Progenitor cell of endocrine pancreas (in vitro differentiated cells): Measurements from ENCODE around the gene PLPPR4. TPM values are rescaled to one million over a fixed set of nuclear protein-coding genes. Genes with fewer than 3 reads are reported as not detected.

Experiments used
- DNase-seq: peaks from one replicate; pipeline ENCODE4 v3.0.0; 2021; ENCODE audit warnings: low spot score; ENCODE audit not compliant: unreplicated experiment
- H3K27ac Mint-ChIP-seq: 2 replicates; pipeline ENCODE4 v1.8.0; 2021; ENCODE audit warnings: mild to moderate bottlenecking, moderate library complexity, mixed read lengths
- H3K27me3 Mint-ChIP-seq: 2 replicates; pipeline ENCODE4 v1.8.0; 2021; ENCODE audit warnings: mixed read lengths
- H3K36me3 Mint-ChIP-seq: 2 replicates; pipeline ENCODE4 v1.8.0; 2022; ENCODE audit warnings: mixed read lengths; ENCODE audit not compliant: insufficient read depth
- H3K4me1 Mint-ChIP-seq: 2 replicates; pipeline ENCODE4 v1.8.0; 2021; ENCODE audit warnings: low read depth, mixed read lengths
- H3K4me3 Mint-ChIP-seq: 2 replicates; pipeline ENCODE4 v1.8.0; 2021; ENCODE audit warnings: low read depth, mild to moderate bottlenecking, moderate library complexity, mixed read lengths
- H3K9me3 Mint-ChIP-seq: 2 replicates; pipeline ENCODE4 v1.8.0; 2021; ENCODE audit warnings: low read depth, mixed read lengths
- CTCF ChIP-seq: fragments of 200-600 bp; sonication (generic); IDR thresholded peaks from one replicate; pipeline ENCODE4 v1.5.0; 2021; ENCODE audit warnings: antibody characterized with exemption, mild to moderate bottlenecking; ENCODE audit not compliant: unreplicated experiment
- total RNA-seq: library from RNA; stranded (reverse); gene quantifications from 2 replicates; pipeline ENCODE4 v1.2.1, GENCODE V29; 2021

PLPPR4 gene
- total RNA-seq, 1 donor from 2014 or later: 0.31 TPM

- Mint-ChIP-seq H3K4me3 (no peak overlapping the region), H3K27ac (no peak overlapping the region), H3K27me3 (peaks cover 58% of the 10 kb centered on the region), H3K9me3 (no peaks in the 10 kb centered on the region), H3K36me3 (no peaks in the 10 kb centered on the region), H3K4me1 (peaks cover 2% of the 10 kb centered on the region)
- DNase-seq: no peak
- TF ChIP-seq CTCF: no peak
These were observed 2.4 kb downstream of the PLPPR4 start for GRCh38 chr1:99266726-99267125.

GRCh38 chr1:99268021-99268420 lies 3.7 kb downstream of the PLPPR4 start:
- Mint-ChIP-seq H3K27ac (no peak overlapping the region), H3K4me1 (peaks cover 2% of the 10 kb centered on the region), H3K36me3 (no peaks in the 10 kb centered on the region), H3K27me3 (peaks cover 45% of the 10 kb centered on the region), H3K4me3 (no peak overlapping the region), H3K9me3 (no peaks in the 10 kb centered on the region)
- no peak for TF ChIP-seq CTCF
- DNase-seq: no peak

GRCh38 chr1:99269321-99269720 lies 5.0 kb downstream of the PLPPR4 start:
- H3K36me3 Mint-ChIP-seq: no peaks in the 10 kb centered on the region
- no peak overlapping the region for H3K27ac Mint-ChIP-seq
- H3K27me3 Mint-ChIP-seq: peaks cover 32% of the 10 kb centered on the region
- no peak for TF ChIP-seq CTCF
- no peaks in the 10 kb centered on the region for H3K9me3 Mint-ChIP-seq
- H3K4me1 Mint-ChIP-seq: peaks cover 2% of the 10 kb centered on the region
- no peak for DNase-seq
- H3K4me3 Mint-ChIP-seq: no peak overlapping the region

- TF ChIP-seq CTCF: no peak
- no peak for DNase-seq
- no peak overlapping the region for H3K4me3 Mint-ChIP-seq
- H3K27ac Mint-ChIP-seq: no peak overlapping the region
- H3K36me3 Mint-ChIP-seq: no peaks in the 10 kb centered on the region
- no peaks in the 10 kb centered on the region for H3K9me3 Mint-ChIP-seq
- H3K27me3 Mint-ChIP-seq: peaks cover 19% of the 10 kb centered on the region
- H3K4me1 Mint-ChIP-seq: no peaks in the 10 kb centered on the region
These were observed 6.4 kb downstream of the PLPPR4 start for GRCh38 chr1:99270646-99271045.

- H3K9me3 Mint-ChIP-seq: no peaks in the 10 kb centered on the region
- no peak for TF ChIP-seq CTCF
- DNase-seq: no peak
- H3K36me3 Mint-ChIP-seq: no peaks in the 10 kb centered on the region
- H3K27me3 Mint-ChIP-seq: peaks cover 13% of the 10 kb centered on the region
- no peak overlapping the region for H3K4me3 Mint-ChIP-seq
- H3K4me1 Mint-ChIP-seq: no peaks in the 10 kb centered on the region
- H3K27ac Mint-ChIP-seq: no peak overlapping the region
These were observed 7.0 kb downstream of the PLPPR4 start for GRCh38 chr1:99271249-99271648.
